ENCODE results near the gene THTPA. TPM values are rescaled to one million over a fixed set of nuclear protein-coding genes. Genes with fewer than 3 reads are reported as not detected.

THTPA gene
- polyA plus RNA-seq, 3 donors from 2014 or later: 17.5 to 20.6 (median 19.5) TPM

DNA sequence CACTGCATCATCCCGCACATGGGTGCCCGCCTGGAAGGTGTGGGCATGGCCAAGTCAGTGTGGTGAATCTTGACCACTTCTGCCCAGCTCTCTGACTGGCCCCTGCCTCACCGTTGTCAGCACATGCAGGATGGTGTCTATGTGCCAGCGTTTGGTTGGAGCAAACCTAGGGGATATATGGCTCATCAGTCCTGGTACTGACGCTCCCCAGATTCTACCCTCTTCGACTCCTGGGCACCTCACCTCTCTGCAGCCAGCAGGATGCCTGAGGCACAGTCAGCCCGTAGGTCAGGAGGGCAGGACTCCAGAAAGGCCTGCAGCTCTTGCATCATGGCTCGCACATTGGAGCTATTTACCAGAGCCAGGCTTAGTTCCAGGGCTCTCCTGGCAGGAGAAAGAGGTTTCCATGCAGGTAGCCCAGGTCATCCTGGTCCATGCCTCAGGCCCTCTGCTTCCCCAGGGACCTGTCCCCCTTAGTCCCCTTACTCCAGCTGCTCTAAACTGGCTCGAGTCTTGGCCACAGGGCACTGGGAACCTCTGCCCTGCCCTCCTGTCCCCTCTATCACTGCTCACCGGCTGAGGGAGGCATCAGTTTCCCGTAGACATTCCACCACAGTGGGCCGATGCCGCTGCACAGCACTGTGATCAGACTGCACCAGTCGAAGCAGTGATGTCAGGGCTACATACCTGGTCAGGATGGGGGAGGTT lies 7.6 kb downstream of the THTPA start:
- H3K36me3 Mint-ChIP-seq: peaks cover 5 to 13% (median 7%) of the 10 kb centered on the region in 3 donors
- H3K27ac Mint-ChIP-seq: peak overlapping the region in 2 of 6 donors; percentile 42 to 90
- peaks cover 30 to 38% of the 10 kb centered on the region in 2 donors for H3K4me1 Mint-ChIP-seq
- no peak for DNase-seq
- H3K27me3 Mint-ChIP-seq (ENCODE audit: low read depth in 3 of 3): peaks cover 2 to 9% (median 5%) of the 10 kb centered on the region in 3 donors
- H3K9me3 Mint-ChIP-seq: no peaks in the 10 kb centered on the region
- H3K4me3 Mint-ChIP-seq: peak overlapping the region in 1 of 5 donors; percentile 28

DNA sequence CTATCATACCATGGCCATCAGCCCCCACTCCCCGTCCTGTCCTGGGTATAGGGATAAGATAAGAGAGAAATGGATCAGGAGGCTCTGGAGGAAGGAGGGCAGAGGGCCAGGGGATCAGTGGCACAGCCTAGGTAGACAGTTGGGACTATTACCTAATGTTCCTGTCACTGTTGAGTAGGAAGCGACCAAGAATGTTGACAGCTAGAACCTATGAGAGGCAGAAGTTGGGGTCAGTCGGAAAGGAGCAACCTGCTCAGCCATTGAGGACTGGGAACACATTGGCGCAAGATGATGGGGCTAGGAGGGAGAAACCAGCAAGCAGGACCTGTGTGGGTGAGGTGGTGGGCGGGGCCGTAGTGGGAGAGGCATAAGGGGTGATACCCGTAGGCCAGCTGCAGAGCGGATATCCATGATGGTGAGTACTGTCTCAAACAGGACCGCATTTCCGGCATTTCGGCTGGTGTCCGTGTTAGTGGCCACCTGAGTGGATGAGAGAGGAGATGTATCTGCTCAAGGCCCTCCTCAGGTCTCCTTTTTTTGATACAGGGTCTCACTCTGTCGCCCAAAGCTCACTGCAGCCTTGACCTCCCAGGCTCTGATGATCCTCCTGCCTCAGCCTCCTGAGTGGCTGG lies 8.2 kb downstream of the THTPA start:
- Mint-ChIP-seq H3K9me3 (no peaks in the 10 kb centered on the region), H3K27me3 (ENCODE audit: low read depth in 3 of 3) (peaks cover 5 to 9% (median 5%) of the 10 kb centered on the region in 3 donors), H3K36me3 (peaks cover 5 to 13% (median 7%) of the 10 kb centered on the region in 3 donors), H3K4me3 (peak overlapping the region in 3 of 5 donors; percentile 10 to 29 (median 28)), H3K27ac (peak overlapping the region in 2 of 6 donors; percentile 10 to 33), H3K4me1 (peaks cover 34 to 38% of the 10 kb centered on the region in 2 donors)
- DNase-seq: no peak

DNA sequence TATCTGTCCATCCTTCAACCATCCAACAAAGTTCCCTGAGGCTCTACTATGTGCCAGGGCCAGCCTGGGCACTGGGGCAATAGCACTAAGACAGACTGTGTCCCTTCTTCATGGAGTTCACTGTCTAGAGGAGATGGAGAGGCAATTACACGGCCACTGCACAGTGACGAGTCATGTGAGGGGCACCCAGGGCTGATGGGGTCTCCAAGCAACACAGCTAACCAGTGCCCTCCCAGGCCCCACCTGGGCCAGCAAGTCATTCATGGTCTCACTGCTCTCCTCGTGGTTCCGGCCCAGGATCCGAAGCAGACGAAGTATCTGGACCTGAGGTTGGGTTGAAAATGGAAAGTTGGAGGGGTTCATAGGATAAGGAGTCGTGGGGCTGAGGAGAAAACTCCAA lies 8.8 kb downstream of the THTPA start:
- Mint-ChIP-seq H3K4me1 (peaks cover 34 to 38% of the 10 kb centered on the region in 2 donors), H3K36me3 (peaks cover 5 to 13% (median 7%) of the 10 kb centered on the region in 3 donors), H3K9me3 (no peaks in the 10 kb centered on the region), H3K27ac (peak overlapping the region in 2 of 6 donors; percentile 7 to 10), H3K27me3 (ENCODE audit: low read depth in 3 of 3) (peaks cover 5 to 7% (median 5%) of the 10 kb centered on the region in 3 donors), H3K4me3 (peak overlapping the region in 1 of 5 donors; percentile 42)
- DNase-seq: no peak

DNA sequence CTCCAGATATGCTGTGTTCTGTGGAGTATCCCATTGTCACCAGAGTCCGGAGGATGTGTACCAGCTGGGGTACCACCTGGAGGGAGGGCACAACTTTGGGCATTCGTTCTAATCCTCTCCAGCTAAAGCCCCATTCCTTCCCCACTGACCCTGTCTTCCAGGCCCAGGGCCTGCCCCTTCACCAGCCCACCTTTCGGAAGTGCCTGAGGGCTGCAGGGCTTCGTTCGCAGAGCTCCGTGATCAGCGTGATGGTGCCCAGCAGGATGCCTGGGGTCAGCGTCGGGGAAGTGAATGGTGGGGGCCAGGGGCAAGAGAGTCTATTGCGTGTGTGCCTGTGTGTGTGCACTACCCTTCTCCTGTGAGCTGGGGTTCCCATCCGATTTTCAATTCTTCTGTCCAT lies 9.6 kb downstream of the THTPA start:
- H3K4me1 Mint-ChIP-seq: peaks cover 34 to 38% of the 10 kb centered on the region in 2 donors

DNA sequence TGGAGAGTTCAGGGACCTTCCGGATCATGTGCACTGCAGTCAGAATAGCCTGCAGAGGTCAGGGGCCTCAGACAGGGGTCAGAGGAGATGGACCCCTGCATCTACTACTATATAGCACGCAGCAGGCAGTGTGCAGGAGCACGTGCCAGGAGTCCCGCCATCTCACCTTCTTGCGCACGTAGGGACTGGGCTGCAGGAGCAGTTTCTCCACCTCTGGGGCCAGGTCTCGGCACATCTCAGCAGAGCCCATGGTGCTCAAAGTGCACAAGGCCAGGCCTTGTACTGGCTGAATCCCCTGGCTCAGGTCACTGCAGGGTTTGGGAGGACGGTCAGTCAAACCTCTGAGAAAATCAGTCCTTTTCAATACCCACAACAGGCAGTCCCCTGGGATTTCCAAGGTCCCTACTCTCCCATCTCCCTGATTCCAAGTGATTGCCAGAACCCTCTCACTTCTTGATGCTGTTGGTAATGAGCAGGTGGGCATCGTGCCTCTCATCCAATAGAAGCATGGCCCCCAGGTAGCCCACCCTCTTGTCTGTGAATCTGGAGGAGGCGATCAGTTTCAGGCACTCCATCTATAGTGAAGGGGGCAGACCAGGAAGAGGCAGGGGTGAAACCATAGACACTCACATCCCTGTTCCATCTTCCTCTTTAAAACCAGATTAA lies 10.2 kb downstream of the THTPA start:
- Mint-ChIP-seq H3K4me1 (peaks cover 34 to 38% of the 10 kb centered on the region in 2 donors), H3K9me3 (no peaks in the 10 kb centered on the region), H3K27me3 (ENCODE audit: low read depth in 3 of 3) (peaks cover 5 to 7% (median 5%) of the 10 kb centered on the region in 3 donors)

More for the DNA sequence above, 9.6 kb downstream of the THTPA start:
- H3K27me3 Mint-ChIP-seq (ENCODE audit: low read depth in 3 of 3): peaks cover 5 to 7% (median 5%) of the 10 kb centered on the region in 3 donors
- H3K9me3 Mint-ChIP-seq: no peaks in the 10 kb centered on the region
- peak overlapping the region in 2 of 5 donors; percentile 54 to 99 for H3K4me3 Mint-ChIP-seq
- H3K27ac Mint-ChIP-seq: peak overlapping the region in 1 of 6 donors; percentile 4
- peaks cover 4 to 13% (median 5%) of the 10 kb centered on the region in 3 donors for H3K36me3 Mint-ChIP-seq
- DNase-seq: no peak

DNA sequence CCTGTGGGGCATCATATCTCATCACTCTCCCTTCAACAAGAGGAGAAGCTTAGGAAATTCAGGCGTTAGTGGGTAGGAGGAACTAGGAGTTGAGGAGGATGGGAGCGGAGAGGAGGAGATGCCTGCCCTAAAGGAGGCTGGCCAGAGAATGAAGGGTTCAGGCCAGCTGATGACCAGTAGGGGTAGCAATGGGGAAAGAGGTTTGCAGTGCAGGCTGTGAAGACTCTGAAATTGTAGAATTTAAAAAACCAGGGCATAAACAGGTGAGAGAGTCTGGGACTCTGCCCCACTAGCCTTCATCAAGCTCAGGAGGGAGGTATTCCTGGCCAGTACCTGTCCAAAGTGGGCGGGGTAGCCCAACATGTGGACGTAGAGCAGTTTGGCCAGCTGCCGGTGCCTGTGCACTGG lies 10.7 kb downstream of the THTPA start:
- Mint-ChIP-seq H3K4me1 (peaks cover 34 to 38% of the 10 kb centered on the region in 2 donors), H3K9me3 (no peaks in the 10 kb centered on the region)

More for the DNA sequence above, 10.2 kb downstream of the THTPA start:
- Mint-ChIP-seq H3K36me3 (peaks cover 4 to 9% (median 5%) of the 10 kb centered on the region in 3 donors), H3K4me3 (peak overlapping the region; percentile 97 to 100 (median 99)), H3K27ac (peak overlapping the region; percentile 74 to 99 (median 92))
- no peak for DNase-seq

DNA sequence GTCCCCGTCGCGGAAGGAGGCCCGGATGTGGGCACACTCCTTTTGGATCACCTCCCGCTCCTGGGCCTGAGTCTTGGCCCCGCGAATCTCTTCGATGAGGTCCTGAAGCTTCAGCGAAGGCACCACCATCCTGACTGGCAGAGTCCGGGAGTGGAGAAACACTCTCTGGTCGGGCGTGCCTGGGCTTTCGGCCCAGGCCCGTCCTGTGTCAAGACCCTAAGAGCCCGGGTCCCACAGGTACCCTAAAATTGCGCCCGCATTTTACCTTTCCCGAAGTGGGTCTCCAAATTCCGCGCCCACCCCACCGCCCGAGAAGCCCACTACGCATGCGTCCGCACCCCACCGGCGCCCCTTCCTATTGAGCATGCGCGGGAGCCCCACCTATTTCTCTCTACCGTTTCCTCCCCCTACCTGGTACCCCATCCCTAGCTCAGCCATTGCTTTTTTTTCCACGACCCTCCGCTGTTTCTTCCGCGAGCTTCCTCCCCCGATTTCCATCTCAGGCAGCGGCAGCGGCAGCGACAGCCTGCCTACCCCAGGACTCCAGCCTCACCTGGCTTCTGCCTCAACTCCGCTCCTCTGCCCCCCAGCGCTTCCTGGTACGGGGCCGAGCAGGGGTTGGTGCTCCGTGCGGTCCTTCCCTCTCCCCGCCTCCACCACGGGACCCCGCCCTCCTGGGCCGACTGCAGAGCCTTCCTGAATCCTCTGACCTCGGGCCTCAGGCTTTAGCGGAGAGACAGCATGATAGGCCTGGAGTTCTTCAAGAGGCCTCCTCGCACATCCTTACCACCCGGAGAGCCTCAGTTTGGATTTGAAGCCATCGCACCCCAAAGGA lies 11.3 kb downstream of the THTPA start, which contains the start of gene AP1G2:
AP1G2 (minus strand) TSS at position 606 of the 835 bp plus-strand sequence; CDS start at position 129, 477 bp downstream.
- Mint-ChIP-seq H3K36me3 (peaks cover 4 to 9% (median 5%) of the 10 kb centered on the region in 3 donors), H3K27ac (peak within 1 kb of the TSS; percentile 92 to 99 (median 95)), H3K9me3 (no peaks in the 10 kb centered on the region), H3K27me3 (ENCODE audit: low read depth in 3 of 3) (peaks cover 5 to 8% (median 7%) of the 10 kb centered on the region in 3 donors), H3K4me1 (peaks cover 34 to 38% of the 10 kb centered on the region in 2 donors), H3K4me3 (peak within 1 kb of the TSS; percentile 97 to 100 (median 99))
- DNase-seq: peak; percentile 78 to 83 (median 80)

More for the DNA sequence above, 10.7 kb downstream of the THTPA start:
- H3K27ac Mint-ChIP-seq: peak overlapping the region; percentile 81 to 99 (median 94)
- H3K27me3 Mint-ChIP-seq (ENCODE audit: low read depth in 3 of 3): peaks cover 5 to 7% (median 5%) of the 10 kb centered on the region in 3 donors
- DNase-seq: no peak
- H3K36me3 Mint-ChIP-seq: peaks cover 4 to 9% (median 5%) of the 10 kb centered on the region in 3 donors
- peak overlapping the region; percentile 97 to 100 (median 99) for H3K4me3 Mint-ChIP-seq

DNA sequence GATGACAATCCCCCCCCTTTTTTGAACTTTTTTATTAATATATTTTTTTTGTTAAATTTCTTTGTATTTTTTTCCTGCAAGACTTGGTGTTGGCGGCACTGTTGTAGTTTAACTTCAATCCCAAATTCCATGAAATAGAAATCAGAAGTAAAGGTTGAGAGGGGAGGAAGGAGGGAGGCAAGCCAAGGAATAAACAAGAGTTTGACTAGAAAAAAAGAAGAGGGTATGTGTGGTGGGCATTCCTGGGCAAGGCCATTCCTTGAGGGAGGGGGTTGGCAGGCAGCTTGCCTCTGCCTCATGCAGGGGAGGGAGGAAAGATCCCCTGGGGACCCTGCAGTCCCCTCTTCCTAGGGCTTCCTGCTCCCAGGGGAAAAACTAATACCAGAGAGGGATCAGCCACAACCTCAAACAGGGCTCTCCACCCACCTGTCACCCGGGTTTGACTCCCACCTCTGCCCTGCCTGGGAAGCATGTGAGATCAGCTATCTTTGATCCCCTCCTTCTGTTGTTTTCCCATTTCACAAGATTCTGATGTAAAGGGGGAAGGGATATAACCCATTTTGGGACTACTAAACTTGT lies 12.0 kb downstream of the THTPA start:
- Mint-ChIP-seq H3K9me3 (no peaks in the 10 kb centered on the region), H3K27me3 (ENCODE audit: low read depth in 3 of 3) (peaks cover 5 to 9% (median 7%) of the 10 kb centered on the region in 3 donors), H3K27ac (peak overlapping the region; percentile 92 to 99 (median 95)), H3K4me1 (peaks cover 30 to 33% of the 10 kb centered on the region in 2 donors), H3K36me3 (peaks cover under 1 to 5% (median under 1%) of the 10 kb centered on the region in 3 donors), H3K4me3 (peak overlapping the region; percentile 97 to 100 (median 99))
- DNase-seq: no peak

DNA sequence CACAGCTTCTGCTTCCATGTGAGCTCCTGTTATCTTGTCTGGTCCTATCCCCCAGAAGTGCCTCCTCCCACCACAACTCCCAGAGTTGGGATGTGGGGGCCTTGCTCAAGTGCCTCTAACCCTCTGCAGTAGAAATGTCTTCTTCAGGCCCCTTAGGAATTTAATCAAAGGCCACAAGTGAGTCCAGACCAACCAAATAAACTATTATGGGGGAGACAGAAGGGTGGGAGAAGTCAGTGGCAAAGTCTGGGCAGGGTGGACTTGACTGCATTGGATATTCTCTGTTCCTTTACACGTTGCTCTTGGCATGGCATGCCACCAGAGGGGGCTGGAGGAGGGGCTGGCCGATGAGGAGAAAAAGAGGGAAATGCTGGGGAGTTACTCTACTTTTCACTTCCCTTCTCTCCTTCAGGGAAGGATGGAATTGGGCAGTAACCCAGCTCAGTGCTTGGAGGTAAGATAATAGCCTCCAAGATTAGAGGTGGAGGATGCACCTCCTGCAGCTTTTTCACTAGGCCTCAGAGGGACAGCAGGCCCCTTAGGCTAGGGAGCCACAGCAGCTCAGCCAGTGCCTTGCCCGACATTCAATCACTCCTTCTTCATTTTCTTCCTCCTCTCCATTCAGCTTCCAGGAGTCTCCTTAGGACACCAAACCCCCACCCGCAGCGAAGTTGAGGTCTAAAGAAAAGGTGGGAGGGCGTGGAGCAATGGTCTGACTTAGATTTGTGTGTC lies 12.7 kb downstream of the THTPA start:
- DNase-seq: no peak
- peaks cover 0 to 7% (median 0%) of the 10 kb centered on the region in 3 donors for H3K36me3 Mint-ChIP-seq
- H3K27me3 Mint-ChIP-seq (ENCODE audit: low read depth in 3 of 3): peaks cover 5 to 10% (median 9%) of the 10 kb centered on the region in 3 donors
- H3K9me3 Mint-ChIP-seq: no peaks in the 10 kb centered on the region
- H3K4me1 Mint-ChIP-seq: peaks cover 30 to 33% of the 10 kb centered on the region in 2 donors
- peak overlapping the region; percentile 68 to 100 (median 97) for H3K4me3 Mint-ChIP-seq
- H3K27ac Mint-ChIP-seq: peak overlapping the region; percentile 48 to 97 (median 93)

DNA sequence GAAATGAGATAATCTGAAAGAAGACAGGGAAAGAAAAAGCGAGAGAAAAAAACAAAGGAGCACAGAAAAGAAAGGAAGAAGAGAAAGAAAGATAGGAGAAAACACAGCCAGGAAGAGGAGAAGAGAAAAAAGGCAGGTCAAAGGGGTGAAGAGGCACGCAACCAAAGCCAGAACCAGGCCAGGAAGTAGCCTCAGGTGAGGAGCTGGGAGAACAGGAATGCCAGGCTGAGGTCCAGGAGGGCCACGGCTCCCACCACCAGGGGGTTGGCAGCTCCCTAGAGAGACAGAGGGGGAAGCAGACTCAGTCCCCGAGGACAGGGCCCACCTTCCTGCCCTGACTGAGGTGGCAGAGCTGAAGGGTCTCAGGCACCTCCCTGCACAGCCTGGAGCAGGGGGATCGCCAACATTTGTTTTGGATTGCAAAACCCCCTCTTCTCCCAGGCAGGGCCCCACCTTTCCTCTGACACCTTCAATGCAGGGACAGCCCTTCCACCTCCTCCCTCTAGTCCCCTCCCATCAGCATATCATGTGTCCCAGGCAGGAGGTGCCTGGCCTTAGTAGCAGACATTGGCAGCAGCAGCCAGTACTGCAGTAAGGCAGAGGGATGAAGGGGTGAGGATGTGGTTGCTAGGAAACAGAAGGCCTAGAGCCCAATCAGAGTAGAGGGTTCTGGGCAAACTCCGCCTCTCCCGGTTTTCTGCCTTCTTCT lies 13.5 kb downstream of the THTPA start:
- peaks cover 0 to 4% (median 0%) of the 10 kb centered on the region in 3 donors for H3K36me3 Mint-ChIP-seq
- H3K27ac Mint-ChIP-seq: peak overlapping the region in 2 of 6 donors; percentile 55 to 83
- H3K4me3 Mint-ChIP-seq: no peak overlapping the region
- no peak for DNase-seq
- peaks cover 27 to 28% of the 10 kb centered on the region in 2 donors for H3K4me1 Mint-ChIP-seq
- no peaks in the 10 kb centered on the region for H3K9me3 Mint-ChIP-seq
- H3K27me3 Mint-ChIP-seq (ENCODE audit: low read depth in 3 of 3): peaks cover 5 to 12% (median 9%) of the 10 kb centered on the region in 3 donors

DNA sequence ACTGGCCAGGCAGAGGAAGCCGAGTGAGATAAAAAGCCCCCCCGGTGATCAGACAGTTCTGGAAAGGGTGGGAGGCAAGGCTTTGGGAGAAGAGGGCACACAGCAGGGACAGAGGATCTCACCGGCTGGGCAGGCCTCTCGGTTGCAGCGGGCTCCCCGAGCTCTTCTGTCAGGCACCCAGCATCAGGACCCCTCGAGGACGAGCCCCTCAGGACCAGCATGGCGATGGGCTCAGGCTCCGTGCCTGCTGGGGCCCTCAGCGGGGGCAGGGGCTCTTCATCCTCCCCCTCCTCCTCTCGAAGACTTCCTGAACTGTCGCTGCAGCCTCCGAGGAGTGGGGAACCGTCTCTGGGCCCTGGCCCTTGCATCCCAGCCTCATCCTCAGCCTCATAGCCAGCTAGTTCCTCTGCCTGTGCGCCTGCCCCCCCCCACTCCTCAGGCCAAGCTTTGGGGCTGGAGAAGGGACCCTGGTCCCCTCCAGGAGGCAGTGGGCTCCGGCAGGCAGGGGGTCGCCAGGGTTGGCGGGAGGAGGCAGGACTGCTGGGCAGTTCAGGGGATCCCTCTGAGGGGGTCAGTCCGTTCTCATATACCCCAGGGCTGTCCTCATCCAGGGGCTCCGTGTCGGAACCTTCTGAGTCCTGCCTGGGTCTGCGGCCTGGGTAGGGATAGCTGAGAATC lies 14.9 kb downstream of the THTPA start:
- H3K27ac Mint-ChIP-seq: no peak overlapping the region
- H3K36me3 Mint-ChIP-seq: peaks cover 0 to 4% (median 0%) of the 10 kb centered on the region in 3 donors
- no peak overlapping the region for H3K4me3 Mint-ChIP-seq
- no peak for DNase-seq
- H3K27me3 Mint-ChIP-seq (ENCODE audit: low read depth in 3 of 3): peaks cover 5 to 18% (median 17%) of the 10 kb centered on the region in 3 donors
- H3K4me1 Mint-ChIP-seq: peaks cover 24 to 30% of the 10 kb centered on the region in 2 donors
- H3K9me3 Mint-ChIP-seq: no peaks in the 10 kb centered on the region

Data from immature natural killer cell (primary cell).